Breast epithelium (tissue), 3 donors: ENCODE results near the gene FGGY.

Experiments used
- CTCF ChIP-seq, 3 donors: fragments of 450-650 bp; IDR thresholded peaks; one replicate each; pipeline ENCODE4 v1.5.1; 2016 to 2017; ENCODE audit warnings: antibody characterized with exemption in 3 of 3, mild to moderate bottlenecking in 3 of 3, moderate library complexity in 3 of 3
- POLR2A ChIP-seq: fragments of 450-650 bp; IDR thresholded peaks from one replicate; pipeline ENCODE4 v1.6.1; 2016; ENCODE audit warnings: antibody characterized with exemption, mild to moderate bottlenecking, moderate library complexity

DNA sequence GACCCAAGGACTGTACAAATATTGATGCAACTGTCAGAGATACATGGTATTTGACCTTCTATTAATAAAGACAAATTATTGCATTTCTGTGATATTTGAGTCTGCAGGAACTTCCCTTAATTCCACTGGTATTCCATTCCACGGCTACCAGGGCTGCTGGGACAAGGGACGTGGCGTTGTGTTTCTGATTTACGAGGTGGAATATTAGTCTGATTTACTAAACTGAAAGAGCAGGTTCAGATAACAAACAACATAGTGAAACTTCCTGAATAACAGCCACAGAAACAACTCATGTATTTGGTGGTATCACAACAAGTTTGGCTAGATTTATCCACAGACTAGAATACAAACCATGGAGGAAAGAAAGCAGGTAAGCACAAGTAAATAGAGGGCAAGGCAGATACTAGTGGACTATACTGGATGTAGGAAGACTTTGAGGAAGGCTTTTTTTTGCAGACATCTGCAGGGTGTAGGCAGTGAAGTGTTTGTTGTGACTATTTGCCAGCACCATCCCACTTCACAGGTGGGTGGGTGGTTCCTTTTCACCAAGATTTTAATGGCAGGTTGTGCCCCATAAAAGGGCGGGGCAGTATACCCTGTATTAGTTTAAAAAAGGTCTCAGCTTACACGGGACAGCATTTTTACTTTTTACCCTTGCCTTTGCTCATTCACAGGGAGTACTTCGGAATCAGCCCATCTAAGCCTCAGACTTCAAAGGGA lies 100.4 kb downstream of the FGGY start:
- TF ChIP-seq CTCF (IDR thresholded peaks at IDR 0.05): no peak
- TF ChIP-seq POLR2A: no peak
